HG02973 (cell line): ENCODE results near the gene FOXE3.
A peak's percentile ranks its signal among the peaks of the same experiment; 100 is the strongest.

Source experiments
- ATAC-seq: cut with Tn5 transposase; IDR thresholded peaks from one replicate; pipeline ENCODE4 v1.9.1; 2021; ENCODE audit warnings: moderate library complexity; ENCODE audit not compliant: unreplicated experiment

Gene FOXE3

DNA sequence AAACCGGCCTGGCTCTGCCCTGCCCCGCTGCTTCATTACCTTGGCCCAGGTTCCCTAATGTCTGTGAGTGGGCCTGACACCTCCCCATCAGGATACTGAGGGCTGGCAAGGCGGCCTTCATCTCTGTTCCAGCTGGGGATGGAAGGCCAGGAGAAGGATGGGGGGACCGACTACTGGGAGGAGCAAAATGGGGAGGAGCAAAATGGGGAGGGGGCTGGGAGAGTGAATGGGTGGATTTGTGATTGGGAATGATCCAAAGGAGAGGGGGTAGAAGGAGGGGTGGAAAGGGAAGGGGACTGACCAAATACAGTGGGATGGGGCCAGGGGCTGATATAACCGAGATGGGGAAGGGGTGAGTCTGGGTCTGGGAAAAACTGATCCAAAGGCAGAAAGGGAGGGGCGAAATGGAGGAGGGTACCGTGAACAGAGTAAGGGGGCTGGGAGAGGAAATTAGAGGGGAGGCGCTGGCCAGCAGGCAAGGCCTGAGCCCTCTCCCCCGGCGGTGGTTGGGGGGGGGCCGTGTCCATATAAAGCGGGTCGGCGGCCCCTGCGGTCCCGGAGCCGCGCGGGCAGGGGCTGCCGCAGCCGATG lies at the start of gene FOXE3:
Gene FOXE3, plus strand, starts transcription at position 558 of the 591 bp plus-strand sequence. Its CDS starts 31 bp downstream, at position 589.
- ATAC-seq: no peak

DNA sequence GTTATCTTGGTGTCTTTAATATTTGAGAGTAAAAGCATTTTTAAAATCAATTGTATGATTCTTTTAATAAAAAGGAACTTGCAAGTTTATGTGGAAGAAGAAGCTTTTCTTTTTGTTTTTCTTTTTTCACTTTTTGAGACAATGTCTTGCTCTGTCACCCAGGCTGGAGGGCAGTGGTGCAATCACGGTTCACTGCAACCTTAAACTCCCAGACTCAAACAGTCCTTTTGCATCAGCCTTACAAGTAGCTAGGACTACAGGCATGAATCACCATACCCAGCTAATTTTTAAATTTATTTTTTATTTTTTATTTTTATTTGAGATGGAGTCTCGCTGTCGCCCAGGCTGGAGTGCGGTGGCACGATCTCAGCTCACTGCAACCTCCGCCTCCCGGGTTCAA lies 48.4 kb upstream of the FOXE3 start:
- no peak for ATAC-seq

DNA sequence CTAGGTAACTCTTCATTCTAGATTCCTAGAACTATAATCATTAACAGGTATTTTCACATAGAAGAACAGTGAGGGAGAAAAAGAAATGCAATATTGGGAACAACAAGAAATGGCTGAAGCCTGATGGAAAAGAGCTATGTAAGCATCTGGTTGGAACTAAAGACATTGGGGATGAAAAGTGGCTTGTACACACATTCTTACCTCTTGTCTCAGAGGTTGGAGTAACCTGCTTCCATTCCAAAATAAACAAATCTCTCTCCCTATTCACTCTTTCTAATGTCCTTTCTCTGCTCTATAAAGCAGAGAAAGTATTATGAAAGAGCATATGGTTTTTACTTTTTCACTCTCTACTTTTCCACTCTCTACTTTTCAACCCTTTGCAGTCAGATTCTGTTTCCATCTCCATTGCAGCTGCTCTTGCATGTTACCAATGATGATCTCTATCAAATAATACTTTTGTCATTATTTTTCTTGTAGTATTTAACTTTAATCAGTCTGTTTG lies 45.0 kb upstream of the FOXE3 start:
- no peak for ATAC-seq

DNA sequence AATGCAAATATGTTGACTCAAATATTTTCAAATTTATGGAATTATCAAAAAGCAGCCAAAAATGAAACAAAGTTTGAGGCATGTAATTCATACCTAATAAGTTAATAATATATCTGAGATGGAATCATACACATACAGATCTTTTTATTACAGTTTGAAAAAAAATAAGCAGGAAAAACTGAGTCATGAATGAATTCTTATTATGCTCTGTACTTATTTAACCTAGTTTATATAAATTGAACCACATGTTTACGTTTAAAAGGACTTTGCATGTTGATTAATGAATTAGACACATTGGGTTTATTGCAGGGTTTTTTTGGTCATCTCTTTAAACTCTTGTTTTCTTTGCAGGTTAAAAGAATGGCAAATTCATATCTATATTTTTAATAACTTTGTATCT lies 41.6 kb upstream of the FOXE3 start:
- ATAC-seq: no peak

DNA sequence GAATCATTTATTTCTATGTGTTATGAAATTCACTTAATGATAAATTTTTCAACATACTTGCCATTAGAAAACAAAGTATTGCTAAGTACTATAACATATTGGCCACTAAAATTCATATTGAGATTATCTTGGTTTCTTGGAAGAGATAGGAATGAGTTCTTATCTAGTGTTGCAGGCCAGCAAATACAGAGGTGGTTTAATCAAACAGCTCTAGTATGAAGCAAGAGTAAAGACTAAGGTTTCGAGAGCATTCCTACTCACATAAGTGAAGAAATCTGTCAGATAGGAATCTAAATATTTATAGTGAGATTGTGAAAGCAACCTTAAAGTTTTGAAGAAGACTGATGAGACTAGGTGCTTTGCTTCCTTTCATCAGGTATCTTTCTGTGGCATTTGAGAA lies 37.9 kb upstream of the FOXE3 start:
- ATAC-seq: no peak

DNA sequence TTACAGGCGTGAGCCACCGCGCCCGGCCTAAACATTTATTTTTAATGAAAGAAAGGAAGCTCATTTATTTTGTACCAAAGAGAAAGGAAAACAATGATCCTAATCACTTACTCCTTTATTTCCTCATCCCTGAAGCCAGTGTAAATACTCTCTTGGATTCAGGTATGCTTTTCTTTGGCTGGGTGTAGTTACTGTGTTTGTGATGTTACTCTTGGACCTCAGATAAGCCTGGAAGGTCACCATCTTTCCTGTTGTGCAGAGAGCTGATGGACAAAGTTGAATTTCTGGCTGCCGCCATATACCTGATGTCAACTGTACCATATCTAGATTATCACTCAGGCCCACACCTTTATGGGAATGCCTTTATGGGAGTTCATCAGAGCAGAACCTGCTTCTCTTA lies 35.4 kb upstream of the FOXE3 start:
- no peak for ATAC-seq

DNA sequence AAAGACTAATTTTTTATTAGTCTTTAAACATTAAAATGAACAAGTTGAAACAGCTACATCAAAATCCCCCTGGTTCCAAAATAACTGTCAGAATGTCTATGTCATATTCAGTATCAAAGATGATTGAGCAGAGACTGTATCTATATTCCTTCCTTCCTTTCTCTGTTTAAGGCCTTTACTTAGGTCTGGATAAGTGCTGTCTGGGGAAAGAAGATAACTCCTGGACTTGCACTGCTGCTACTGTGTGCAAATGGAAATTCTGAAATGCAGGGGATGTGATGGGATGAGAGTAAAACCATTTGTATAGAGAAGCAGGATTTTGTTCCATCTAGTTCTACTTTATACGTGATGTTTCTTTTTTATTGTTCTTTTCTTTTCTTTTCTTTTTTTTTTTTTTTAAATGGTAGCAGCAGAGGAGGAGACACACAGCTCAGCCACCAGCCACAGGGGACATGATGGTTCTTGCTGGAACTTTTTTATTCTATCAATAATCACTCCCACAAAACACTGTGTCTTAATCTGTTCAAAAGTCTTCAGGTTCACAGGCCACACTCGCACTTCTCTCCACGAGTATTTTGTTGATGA lies 33.6 kb upstream of the FOXE3 start:
- ATAC-seq: no peak

DNA sequence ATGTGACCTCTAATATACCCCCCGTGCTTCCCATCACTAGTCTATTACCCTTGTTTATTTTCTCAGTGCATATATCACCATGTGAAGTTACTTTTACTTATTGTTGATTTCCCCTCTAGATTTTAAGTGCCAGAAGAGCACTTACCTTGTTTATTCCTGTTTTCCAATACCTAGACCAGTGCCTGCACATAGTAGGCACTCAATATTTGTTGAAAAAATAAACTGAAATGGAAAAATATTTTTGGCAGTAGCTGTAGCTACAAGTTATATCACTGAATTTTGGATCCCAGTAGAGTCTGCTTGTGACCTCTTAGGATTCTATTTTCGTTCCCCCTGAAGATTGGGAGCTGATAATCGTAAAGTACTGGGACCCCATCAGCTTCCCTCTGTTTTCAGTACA lies 32.0 kb upstream of the FOXE3 start:
- ATAC-seq: no peak

DNA sequence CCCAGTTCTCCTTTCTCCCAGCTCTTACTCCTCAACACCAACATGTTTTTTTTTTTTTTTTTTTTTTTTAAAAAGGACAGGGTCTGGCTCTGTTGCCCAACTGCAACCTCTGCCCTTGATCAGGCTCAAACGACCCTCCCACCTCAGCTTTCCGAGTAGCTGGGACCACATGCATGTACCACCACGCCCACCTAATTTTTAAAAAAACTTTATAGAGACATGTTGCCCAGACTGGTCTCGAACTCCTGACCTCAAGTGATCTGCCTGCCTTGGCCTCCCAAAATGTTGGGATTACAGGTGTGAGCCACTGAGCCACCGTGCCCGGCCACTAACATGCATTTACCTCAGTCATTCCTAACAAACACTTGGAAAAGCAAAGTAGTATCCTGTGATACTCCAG lies 31.1 kb upstream of the FOXE3 start:
- no peak for ATAC-seq

DNA sequence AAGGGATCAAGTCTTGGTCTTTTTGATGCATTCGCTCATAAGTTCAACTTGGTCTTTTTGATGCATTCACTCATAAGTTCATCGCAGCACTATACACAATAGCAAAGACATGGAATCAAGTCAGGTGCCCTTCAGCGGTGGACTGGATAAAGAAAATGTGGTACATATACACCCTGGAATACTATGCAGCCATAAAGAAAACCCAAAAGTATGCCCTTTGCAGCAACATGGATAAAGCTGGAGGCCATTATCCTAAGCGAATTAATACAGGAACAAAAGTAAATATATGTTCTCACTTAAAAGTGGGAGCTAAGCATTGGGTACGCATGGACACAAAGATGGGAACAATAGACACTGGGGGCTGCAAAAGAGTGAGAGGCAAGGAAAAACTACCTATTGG lies 29.8 kb upstream of the FOXE3 start:
- no peak for ATAC-seq

DNA sequence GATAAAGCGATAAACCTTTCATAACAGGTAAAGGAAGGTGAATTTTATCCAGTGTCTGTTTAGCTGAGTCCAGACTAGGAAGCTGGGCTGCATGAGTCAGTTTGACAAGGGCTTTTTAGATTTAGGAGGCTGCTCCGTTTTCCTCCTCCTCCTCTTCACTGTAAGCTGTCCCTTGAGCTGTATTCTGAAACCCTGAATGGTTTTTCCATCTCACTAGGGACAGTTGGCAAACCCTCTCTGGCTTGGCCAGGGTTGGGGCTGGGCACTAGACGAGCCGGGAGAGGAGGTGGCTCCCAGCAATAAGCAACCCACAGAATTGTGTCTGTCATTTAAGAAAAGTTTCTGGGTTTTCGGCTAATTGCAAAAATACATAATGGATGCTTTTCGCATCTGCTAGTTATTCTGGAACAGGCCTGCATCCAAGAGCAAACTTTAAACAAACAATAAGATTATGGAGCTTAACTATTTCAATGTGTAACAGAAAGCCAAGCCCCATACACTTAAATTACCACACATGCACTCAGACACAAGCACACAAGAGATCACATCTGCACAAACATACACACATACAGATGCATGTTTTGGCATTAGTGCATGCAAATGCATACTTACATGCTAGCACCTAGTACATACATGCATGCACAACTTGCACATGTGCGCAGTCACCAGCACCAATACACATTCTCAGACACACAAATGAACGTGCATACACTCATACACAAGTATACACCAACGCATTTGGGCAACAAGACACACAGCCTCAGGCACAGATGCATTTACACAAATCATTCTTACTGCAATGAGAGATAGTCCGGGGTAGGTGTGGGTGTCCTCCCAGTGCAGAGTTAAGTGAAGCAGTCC lies 27.8 kb upstream of the FOXE3 start:
- ATAC-seq: no peak

DNA sequence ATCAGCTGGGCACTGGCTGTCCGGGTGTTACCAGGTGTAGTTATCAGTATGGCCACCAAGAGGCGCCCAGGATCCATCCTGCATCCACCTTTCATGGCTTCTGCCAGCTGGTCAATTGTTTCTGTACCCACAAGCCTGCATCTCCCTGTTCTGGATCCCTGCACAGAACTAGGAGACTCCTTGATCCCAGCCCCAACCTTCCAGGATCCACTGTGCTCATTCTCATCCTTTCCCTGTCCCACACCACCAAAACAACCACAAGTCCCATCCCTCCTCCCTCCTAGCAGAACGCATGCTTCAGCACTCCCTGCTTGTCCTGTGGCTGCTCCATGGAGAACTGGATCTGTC lies 27.2 kb upstream of the FOXE3 start:
- peak; percentile 75 for ATAC-seq

DNA sequence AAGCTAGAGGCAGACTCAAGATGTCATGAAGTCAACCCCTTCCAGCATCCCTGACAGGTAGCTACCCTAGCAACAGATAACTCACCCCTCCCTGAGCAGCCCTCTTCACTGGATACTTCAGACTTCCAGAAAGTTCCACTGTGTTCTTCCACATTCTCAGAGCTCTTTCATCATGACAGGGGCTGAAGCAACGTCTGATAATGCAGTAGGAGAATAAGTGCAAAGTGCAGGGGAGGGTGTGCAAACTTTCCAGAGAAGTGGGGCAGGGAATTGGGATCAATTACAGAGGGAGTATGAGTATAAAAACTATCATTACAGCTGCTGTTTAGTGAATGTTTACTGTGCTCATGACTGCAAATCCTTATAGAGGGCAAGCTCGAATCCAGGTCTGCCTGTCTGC lies 26.4 kb upstream of the FOXE3 start:
- no peak for ATAC-seq

DNA sequence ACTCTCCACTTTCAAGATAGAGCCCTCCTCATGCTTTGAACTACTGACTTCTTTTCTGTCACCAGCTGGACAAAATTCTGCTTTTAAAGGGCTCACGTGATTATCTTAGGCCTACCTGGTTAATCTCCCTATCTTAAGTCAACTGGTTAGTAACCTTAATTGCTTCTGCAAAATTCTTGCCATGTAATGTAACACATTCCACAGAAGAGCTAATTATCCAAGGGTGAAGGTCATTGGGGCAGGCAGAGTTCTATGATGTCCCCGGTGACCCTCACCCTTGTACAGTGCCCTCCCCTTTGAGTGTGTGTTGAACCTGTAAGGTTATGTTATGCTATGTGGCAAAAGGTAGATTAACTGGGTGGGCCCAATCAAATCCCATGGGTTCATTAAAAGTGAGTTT lies 25.2 kb upstream of the FOXE3 start:
- no peak for ATAC-seq

DNA sequence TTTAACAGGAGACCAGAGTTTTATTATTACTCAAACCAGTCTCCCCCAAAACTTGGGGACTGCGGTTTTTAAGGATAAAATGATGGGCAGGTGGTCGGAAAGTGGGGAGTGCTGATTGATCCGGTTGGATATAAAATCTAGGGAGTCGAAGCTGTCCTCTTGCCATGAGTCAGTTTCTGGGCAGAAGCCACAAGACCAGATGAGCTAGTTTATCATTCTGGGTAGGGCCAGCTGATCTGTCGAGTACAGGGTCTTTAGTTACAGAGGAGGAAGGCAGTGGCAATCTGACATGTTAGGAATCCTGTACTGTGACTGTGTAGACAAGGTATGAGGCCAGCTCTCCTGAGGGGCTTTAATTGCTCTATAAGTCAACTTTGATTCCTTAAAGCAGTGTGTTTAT lies 22.9 kb upstream of the FOXE3 start:
- no peak for ATAC-seq

DNA sequence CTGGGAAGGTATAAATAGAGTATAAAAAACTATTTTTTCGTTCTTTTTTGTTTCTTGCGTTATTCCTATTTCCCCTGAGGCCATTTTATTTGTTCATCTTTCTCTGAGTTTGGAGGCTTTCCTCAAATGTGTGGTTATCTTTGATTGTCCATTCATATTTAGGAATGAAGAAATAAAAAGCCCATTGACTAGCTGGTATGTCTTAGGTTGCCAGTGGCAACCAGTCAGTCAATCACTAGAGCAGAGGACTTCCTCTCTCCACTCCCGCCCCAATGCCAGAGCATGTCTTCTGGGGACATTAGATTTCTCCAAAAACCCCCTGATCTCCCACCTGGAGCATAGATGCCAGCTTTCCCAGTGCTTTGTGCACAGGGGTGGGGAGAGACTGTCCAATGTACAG lies 20.7 kb upstream of the FOXE3 start:
- ATAC-seq: no peak

DNA sequence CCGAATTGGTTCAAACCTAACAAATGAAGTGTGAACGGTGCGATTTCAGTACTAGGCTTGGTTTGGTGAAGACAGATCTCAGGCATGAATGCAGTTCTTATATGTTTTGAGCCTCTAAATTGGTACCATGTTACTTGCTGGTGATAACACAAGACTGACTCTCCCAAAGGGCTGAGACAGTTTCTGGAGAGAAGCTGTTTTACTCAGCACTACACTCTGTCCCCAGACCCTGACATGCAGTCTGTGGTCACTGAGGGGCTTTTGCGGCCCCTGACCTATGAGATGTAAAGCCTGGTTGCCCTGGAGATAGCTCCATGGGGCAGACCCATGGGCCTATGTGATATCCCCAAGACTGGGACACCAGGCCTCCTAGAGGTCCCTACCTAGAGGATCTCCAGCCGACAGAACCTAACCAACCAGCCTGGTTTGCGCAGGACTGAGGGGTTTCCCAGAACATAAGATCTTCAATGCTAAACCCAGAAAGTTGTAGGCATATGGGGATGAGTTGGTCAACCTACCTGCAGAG lies 19.4 kb upstream of the FOXE3 start:
- no peak for ATAC-seq

DNA sequence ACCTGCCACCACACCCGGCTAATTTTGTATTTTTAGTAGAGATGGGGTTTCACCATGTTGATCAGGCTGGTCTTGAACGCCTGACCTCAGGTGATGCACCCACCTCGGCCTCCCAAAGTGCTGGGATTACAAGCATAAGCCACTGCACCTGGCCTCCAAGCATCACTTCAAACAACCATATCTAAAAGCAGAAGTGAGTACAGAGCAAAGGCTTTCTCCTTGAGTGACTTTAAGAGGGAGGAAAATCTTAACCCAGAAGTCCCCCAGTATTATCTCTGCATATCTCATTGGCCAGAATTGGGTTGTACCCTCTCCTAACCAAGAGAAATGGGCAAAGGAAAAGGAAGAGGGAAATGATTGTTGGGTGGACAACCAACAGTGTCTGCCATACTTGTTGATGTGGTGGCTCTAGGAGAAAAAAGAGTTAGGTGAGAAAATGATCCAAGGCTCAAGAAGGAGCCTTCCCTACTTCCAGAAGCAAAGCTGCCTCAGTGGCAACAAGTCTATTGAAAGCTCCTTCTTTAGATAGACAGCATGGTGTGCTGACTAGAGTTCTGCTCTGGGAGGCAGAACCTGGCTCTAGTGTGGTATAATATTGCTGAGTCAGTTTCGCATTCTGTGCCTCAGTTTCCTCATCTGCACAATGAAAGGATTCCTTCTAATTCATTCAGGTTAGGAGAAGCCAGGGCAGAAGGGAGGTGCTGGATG lies 16.8 kb upstream of the FOXE3 start:
- ATAC-seq: no peak

DNA sequence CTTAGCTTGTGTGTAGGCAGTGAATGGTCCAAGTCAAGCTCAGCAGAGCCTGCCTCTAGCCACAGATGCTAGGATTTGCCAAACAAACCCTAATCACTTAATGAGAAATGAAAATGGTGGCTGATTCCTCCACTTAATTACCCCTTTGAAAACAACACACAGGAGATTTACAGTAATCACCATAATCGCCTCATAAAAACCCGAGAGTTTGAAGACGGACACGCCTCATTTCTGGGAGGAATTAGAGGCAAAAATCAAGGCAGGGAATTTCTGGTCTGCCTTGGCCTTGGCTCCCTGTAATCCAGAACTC lies 16.3 kb upstream of the FOXE3 start:
- no peak for ATAC-seq

DNA sequence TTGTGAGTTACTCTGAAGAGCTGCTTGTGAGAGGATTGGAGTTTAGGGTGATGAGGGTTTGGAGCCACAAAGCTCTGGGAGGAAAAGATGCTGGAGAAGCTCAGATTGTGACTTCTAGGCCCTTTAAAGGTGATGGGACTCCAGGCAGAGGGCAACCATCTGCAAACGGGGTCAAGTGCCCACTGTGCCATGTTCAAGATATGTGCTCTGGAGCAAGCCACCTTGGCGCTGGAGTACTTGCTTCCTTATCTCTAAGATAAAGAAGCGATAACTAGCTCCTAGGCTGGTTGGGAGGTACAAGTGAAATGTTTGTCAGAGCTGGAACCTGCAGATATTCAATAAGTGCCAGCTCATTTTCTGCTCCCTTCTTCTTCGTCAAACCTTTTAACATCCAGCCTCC lies 14.3 kb upstream of the FOXE3 start:
- no peak for ATAC-seq

DNA sequence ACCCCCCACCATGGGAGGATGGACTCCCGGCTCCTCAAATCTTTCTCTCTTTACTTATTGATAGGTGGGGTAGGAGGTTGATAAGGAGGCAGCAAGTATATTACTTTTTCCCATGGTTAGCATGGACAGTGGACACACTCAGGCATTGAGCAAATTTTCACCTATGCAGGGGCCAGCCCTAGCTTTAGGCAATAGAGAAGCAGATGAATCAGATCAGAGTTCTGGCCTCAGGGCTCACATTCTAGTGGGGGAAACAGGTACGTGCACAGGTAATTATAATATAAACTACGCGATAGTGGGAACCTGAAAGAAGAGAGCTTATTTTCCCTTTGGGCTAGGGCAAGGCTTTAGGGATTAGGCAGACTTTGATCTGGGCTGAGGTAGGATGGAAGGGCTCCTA lies 13.5 kb upstream of the FOXE3 start:
- no peak for ATAC-seq
